Activated T-cell treated with anti-CD3 and anti-CD28 coated beads, Interleukin-2, amount 50 U/mL, for 1 hour (primary cell): ENCODE measurements around the gene PHLPP1.

ENCODE experiments used
- DNase-seq: peaks from one replicate; pipeline ENCODE4 v3.0.0-alpha.2; 2020

PHLPP1 gene

GRCh38 chr18:63025251-63026090 lies 310.1 kb downstream of the PHLPP1 start:
- DNase-seq: no peak

GRCh38 chr18:63028380-63028779 lies 313.0 kb downstream of the PHLPP1 start:
- DNase-seq: no peak
